ENCODE data around the gene FBXW2. TPM values are rescaled to one million over a fixed set of nuclear protein-coding genes. Genes with fewer than 3 reads are reported as not detected.

Gene FBXW2
- total and polyA plus RNA-seq, 2 donors (not counting 1 experiment from before 2014, with no cell fraction given) = 14.9 to 70.6 TPM

- intact Hi-C loops (cut with micrococcal nuclease) = loop anchor here (5.0 kb wide), 1 partner anchor 490 kb away; the partner anchor contains the start of gene RAB14
- TF ChIP-seq CTCF (IDR thresholded peaks at IDR 0.05) = no peak
- TF ChIP-seq EZH2 (IDR thresholded peaks at IDR 0.05; ENCODE audit: borderline replicate concordance, insufficient read depth, low read depth, low read length, poor library complexity, severe bottlenecking) = no peak
- no peaks in the 10 kb centered on the region for H3K36me3 ChIP-seq (replicated peaks in 1 of 2; ENCODE audit: control extremely low read depth in 1 of 2, control insufficient read depth in 1 of 2, extremely low read depth in 1 of 2, insufficient read depth in 2 of 2, low read length in 1 of 2)
- Mint-ChIP-seq H3K4me3 (peak overlapping the region; percentile 80), H3K27ac (peak overlapping the region; percentile 74), H3K4me1 (peaks cover 45% of the 10 kb centered on the region), H3K27me3 (no peaks in the 10 kb centered on the region), H3K9me3 (ENCODE audit: insufficient read depth) (no peaks in the 10 kb centered on the region)
- no peaks in the 10 kb centered on the region for H3K9me3 ChIP-seq (ENCODE audit: control extremely low read depth in 1 of 3, control insufficient read depth in 2 of 3, insufficient read depth in 1 of 3, low read length in 2 of 3)
- peaks cover 57% of the 10 kb centered on the region for H3K79me2 ChIP-seq (ENCODE audit: control insufficient read depth, insufficient read depth, low read length)
- ATAC-seq (ENCODE audit: low read depth) = no peak
- H4K20me1 ChIP-seq (ENCODE audit: control insufficient read depth, insufficient read depth, low read length, poor library complexity, severe bottlenecking) = no peaks in the 10 kb centered on the region
- H3K4me1 ChIP-seq (ENCODE audit: control insufficient read depth in 2 of 2, insufficient read depth in 2 of 2, low read length in 2 of 2) = peaks cover 43 to 44% of the 10 kb centered on the region in 2 donors
- peak overlapping the region; percentile 98 for H3K4me2 ChIP-seq (replicated peaks; ENCODE audit: low read depth, low read length, poor library complexity, severe bottlenecking)
- ChIA-PET POLR2A (interaction anchor here (0.6 to 0.8 kb wide), 2 partner anchors 19 to 659 kb away, joined by 3 read pairs; no protein-coding TSS in a partner anchor), CTCF (interaction anchor here (1.0 to 1.6 kb wide), 4 partner anchors 18 to 500 kb away, joined by 3 to 8 read pairs (median 4); no protein-coding TSS in a partner anchor)
- peak; percentile 32 for DNase-seq
- 40% methylated on average over 3 of the region's 5 CpGs for WGBS (ENCODE audit: insufficient coverage)
- H3K27ac ChIP-seq (ENCODE audit: low read length in 2 of 2) = peak overlapping the region; percentile 26 to 72
- H3K4me3 ChIP-seq (ENCODE audit: control extremely low read depth in 1 of 5, extremely low read depth in 1 of 5, insufficient read depth in 1 of 5, low read depth in 2 of 5, low read length in 4 of 5) = peak overlapping the region in 3 of 5 experiments; percentile 56 to 81 (median 79)
- H3K27me3 ChIP-seq (replicated peaks in 1 of 4; ENCODE audit: control extremely low read depth in 1 of 4, control insufficient read depth in 3 of 4, insufficient read depth in 4 of 4, low read length in 3 of 4) = no peaks in the 10 kb centered on the region
- peak overlapping the region; percentile 46 for H2AFZ ChIP-seq (ENCODE audit: insufficient read depth, low read depth, low read length, poor library complexity, severe bottlenecking)
- H3K9ac ChIP-seq (ENCODE audit: low read length) = peak overlapping the region; percentile 82
Measured at GRCh38 chr9:120711841-120712538, 81.2 kb downstream of the FBXW2 start.

- ATAC-seq (ENCODE audit: low read depth) = no peak
- POLR2A ChIA-PET = interaction anchor here (0.6 kb wide), 1 partner anchor 1036 kb away, joined by 5 read pairs; no protein-coding TSS in a partner anchor
- intact Hi-C loops (cut with micrococcal nuclease) = loop anchor here (5.0 kb wide), 1 partner anchor 491 kb away; the partner anchor contains the start of gene RAB14
Measured at GRCh38 chr9:120711354-120711753, 81.9 kb downstream of the FBXW2 start.

More at GRCh38 chr9:120711354-120711753, 81.9 kb downstream of the FBXW2 start:
- CTCF ChIA-PET = no interaction called here
- Histone ChIP-seq H3K9ac (ENCODE audit: low read length) (peak overlapping the region; percentile 82), H3K4me3 (ENCODE audit: control extremely low read depth in 1 of 5, extremely low read depth in 1 of 5, insufficient read depth in 1 of 5, low read depth in 2 of 5, low read length in 4 of 5) (peak overlapping the region in 2 of 5 experiments; percentile 44 to 81), H3K36me3 (replicated peaks in 1 of 2; ENCODE audit: control extremely low read depth in 1 of 2, control insufficient read depth in 1 of 2, extremely low read depth in 1 of 2, insufficient read depth in 2 of 2, low read length in 1 of 2) (no peaks in the 10 kb centered on the region), H3K9me3 (ENCODE audit: control extremely low read depth in 1 of 3, control insufficient read depth in 2 of 3, insufficient read depth in 1 of 3, low read length in 2 of 3) (no peaks in the 10 kb centered on the region), H3K79me2 (ENCODE audit: control insufficient read depth, insufficient read depth, low read length) (peaks cover 63% of the 10 kb centered on the region), H3K27me3 (replicated peaks in 1 of 4; ENCODE audit: control extremely low read depth in 1 of 4, control insufficient read depth in 3 of 4, insufficient read depth in 4 of 4, low read length in 3 of 4) (no peaks in the 10 kb centered on the region), H4K20me1 (ENCODE audit: control insufficient read depth, insufficient read depth, low read length, poor library complexity, severe bottlenecking) (no peaks in the 10 kb centered on the region), H3K4me1 (ENCODE audit: control insufficient read depth in 2 of 2, insufficient read depth in 2 of 2, low read length in 2 of 2) (peaks cover 43 to 44% of the 10 kb centered on the region in 2 donors), H3K27ac (ENCODE audit: low read length in 2 of 2) (peak overlapping the region in 1 of 2 donors; percentile 72), H3K4me2 (replicated peaks; ENCODE audit: low read depth, low read length, poor library complexity, severe bottlenecking) (peak overlapping the region; percentile 98), H2AFZ (ENCODE audit: insufficient read depth, low read depth, low read length, poor library complexity, severe bottlenecking) (peak overlapping the region; percentile 60)
- peaks cover 45% of the 10 kb centered on the region for H3K4me1 Mint-ChIP-seq
- H3K27me3 Mint-ChIP-seq = no peaks in the 10 kb centered on the region
- no peaks in the 10 kb centered on the region for H3K9me3 Mint-ChIP-seq (ENCODE audit: insufficient read depth)
- no peak for DNase-seq
- peak overlapping the region; percentile 12 for H3K4me3 Mint-ChIP-seq
- H3K27ac Mint-ChIP-seq = peak overlapping the region; percentile 87
- TF ChIP-seq EZH2 (IDR thresholded peaks at IDR 0.05; ENCODE audit: borderline replicate concordance, insufficient read depth, low read depth, low read length, poor library complexity, severe bottlenecking) (no peak), CTCF (IDR thresholded peaks at IDR 0.05) (no peak)
